ENCODE data around the gene TMEM168. TPM values are rescaled to one million over a fixed set of nuclear protein-coding genes. Genes with fewer than 3 reads are reported as not detected.

TMEM168 gene
- polyA plus RNA-seq, 3 donors, result 7.0 to 14.7 (median 14.6) TPM

DNA sequence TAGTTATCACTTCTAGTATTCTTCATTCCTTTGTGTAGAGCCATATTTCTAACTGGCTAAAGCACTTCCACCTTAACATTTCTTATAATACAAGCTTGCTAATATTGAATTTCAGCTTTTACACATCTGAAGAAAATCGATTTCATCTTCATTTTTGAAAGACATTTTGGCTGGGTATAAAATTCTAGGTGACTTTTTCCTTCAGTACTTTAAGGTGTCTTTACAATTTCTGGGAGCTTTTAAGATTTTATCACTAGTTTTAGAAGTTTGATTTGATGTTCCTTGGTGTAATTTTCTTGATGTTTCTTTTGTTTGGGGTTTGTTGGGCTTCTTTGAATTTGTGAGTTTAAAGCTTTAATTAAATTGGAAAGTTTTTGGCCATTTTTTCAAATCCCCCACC is 38.5 kb upstream of the TMEM168 start:
- Mint-ChIP-seq H3K9me3 (peaks cover 9 to 25% (median 12%) of the 10 kb centered on the region in 7 donors), H3K36me3 (peaks cover 30 to 49% of the 10 kb centered on the region in 2 donors), H3K4me3 (no peak overlapping the region), H3K27ac (no peak overlapping the region), H3K27me3 (ENCODE audit: low read depth in 3 of 3) (no peaks in the 10 kb centered on the region), H3K4me1 (no peaks in the 10 kb centered on the region)
- no CpG with 5 or more reads among the region's 1 CpG for WGBS (ENCODE audit: insufficient coverage)
- Histone ChIP-seq H3K27ac (ENCODE audit: low read depth in 1 of 2, low read length in 2 of 2) (no peak overlapping the region), H3K4me3 (replicated peaks in 1 of 3; ENCODE audit: low read depth in 2 of 3, low read length in 3 of 3) (no peak overlapping the region), H3K4me1 (ENCODE audit: control insufficient read depth in 1 of 2, insufficient read depth in 2 of 2, low read length in 2 of 2) (no peaks in the 10 kb centered on the region), H3K36me3 (replicated peaks in 1 of 2; ENCODE audit: control insufficient read depth in 1 of 2, insufficient read depth in 2 of 2, low read length in 2 of 2) (peaks cover 24 to 63% of the 10 kb centered on the region in 2 donors), H3K4me2 (replicated peaks; ENCODE audit: extremely low read depth, low read length, poor library complexity, severe bottlenecking) (no peak overlapping the region), H3K9me3 (replicated peaks in 1 of 2; ENCODE audit: control insufficient read depth in 1 of 2, insufficient read depth in 1 of 2, low read length in 2 of 2) (peaks cover 0 to 24% of the 10 kb centered on the region in 2 donors), H3K79me2 (ENCODE audit: insufficient read depth, low read length) (no peaks in the 10 kb centered on the region), H4K20me1 (ENCODE audit: insufficient read depth, low read length) (no peaks in the 10 kb centered on the region), H2AFZ (ENCODE audit: insufficient read depth, low read depth, low read length, poor library complexity, severe bottlenecking) (no peak overlapping the region), H3K9ac (ENCODE audit: insufficient read depth, low read length, poor library complexity, severe bottlenecking) (no peak overlapping the region), H3K27me3 (ENCODE audit: control insufficient read depth in 2 of 2, insufficient read depth in 2 of 2, low read length in 2 of 2) (no peaks in the 10 kb centered on the region)
- TF ChIP-seq, protein P1, sequence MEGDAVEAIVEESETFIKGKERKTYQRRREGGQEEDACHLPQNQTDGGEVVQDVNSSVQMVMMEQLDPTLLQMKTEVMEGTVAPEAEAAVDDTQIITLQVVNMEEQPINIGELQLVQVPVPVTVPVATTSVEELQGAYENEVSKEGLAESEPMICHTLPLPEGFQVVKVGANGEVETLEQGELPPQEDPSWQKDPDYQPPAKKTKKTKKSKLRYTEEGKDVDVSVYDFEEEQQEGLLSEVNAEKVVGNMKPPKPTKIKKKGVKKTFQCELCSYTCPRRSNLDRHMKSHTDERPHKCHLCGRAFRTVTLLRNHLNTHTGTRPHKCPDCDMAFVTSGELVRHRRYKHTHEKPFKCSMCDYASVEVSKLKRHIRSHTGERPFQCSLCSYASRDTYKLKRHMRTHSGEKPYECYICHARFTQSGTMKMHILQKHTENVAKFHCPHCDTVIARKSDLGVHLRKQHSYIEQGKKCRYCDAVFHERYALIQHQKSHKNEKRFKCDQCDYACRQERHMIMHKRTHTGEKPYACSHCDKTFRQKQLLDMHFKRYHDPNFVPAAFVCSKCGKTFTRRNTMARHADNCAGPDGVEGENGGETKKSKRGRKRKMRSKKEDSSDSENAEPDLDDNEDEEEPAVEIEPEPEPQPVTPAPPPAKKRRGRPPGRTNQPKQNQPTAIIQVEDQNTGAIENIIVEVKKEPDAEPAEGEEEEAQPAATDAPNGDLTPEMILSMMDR (IDR thresholded peaks at IDR 0.05), result no peak
- no peak for DNase-seq
- intact Hi-C loops (cut with micrococcal nuclease), result no loop called here

DNA sequence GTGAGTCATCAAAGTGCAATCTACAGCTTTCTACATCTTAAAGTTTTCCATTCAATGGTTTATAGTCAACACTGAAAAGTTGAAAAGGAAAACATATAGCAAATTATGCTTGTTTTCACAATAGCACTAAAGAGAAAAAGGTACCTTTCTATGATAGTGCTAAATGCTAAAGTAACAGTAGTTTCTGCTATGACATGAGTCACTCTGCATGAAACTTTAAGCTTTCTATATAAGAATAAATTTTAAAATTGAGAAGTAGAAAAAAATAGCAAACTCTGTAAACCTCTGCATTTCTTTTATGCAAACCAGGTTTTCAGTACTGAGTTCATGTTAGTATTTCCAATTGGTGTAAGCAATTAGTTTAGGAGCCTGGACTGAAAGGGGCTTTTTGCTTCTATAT is 31.2 kb upstream of the TMEM168 start:
- Histone ChIP-seq H3K27me3 (ENCODE audit: control insufficient read depth in 2 of 2, insufficient read depth in 2 of 2, low read length in 2 of 2) (no peaks in the 10 kb centered on the region), H3K36me3 (replicated peaks in 1 of 2; ENCODE audit: control insufficient read depth in 1 of 2, insufficient read depth in 2 of 2, low read length in 2 of 2) (peaks cover 9 to 25% of the 10 kb centered on the region in 2 donors), H3K27ac (ENCODE audit: low read depth in 1 of 2, low read length in 2 of 2) (no peak overlapping the region), H4K20me1 (ENCODE audit: insufficient read depth, low read length) (no peaks in the 10 kb centered on the region), H3K9me3 (replicated peaks in 1 of 2; ENCODE audit: control insufficient read depth in 1 of 2, insufficient read depth in 1 of 2, low read length in 2 of 2) (peaks cover 0 to 4% of the 10 kb centered on the region in 2 donors), H3K79me2 (ENCODE audit: insufficient read depth, low read length) (no peaks in the 10 kb centered on the region), H3K4me3 (replicated peaks in 1 of 3; ENCODE audit: low read depth in 2 of 3, low read length in 3 of 3) (no peak overlapping the region), H3K4me2 (replicated peaks; ENCODE audit: extremely low read depth, low read length, poor library complexity, severe bottlenecking) (no peak overlapping the region), H2AFZ (ENCODE audit: insufficient read depth, low read depth, low read length, poor library complexity, severe bottlenecking) (no peak overlapping the region), H3K9ac (ENCODE audit: insufficient read depth, low read length, poor library complexity, severe bottlenecking) (no peak overlapping the region), H3K4me1 (ENCODE audit: control insufficient read depth in 1 of 2, insufficient read depth in 2 of 2, low read length in 2 of 2) (no peaks in the 10 kb centered on the region)
- no peak for DNase-seq
- H3K4me3 Mint-ChIP-seq, result no peak overlapping the region
- peaks cover 0 to 10% (median 0%) of the 10 kb centered on the region in 7 donors for H3K9me3 Mint-ChIP-seq
- H3K27me3 Mint-ChIP-seq (ENCODE audit: low read depth in 3 of 3), result no peaks in the 10 kb centered on the region
- TF ChIP-seq, protein P1 (IDR thresholded peaks at IDR 0.05), result no peak
- peaks cover 9 to 21% of the 10 kb centered on the region in 2 donors for H3K36me3 Mint-ChIP-seq
- H3K4me1 Mint-ChIP-seq, result no peaks in the 10 kb centered on the region
- intact Hi-C loops (cut with micrococcal nuclease), result no loop called here
- no peak overlapping the region for H3K27ac Mint-ChIP-seq

Measured in CD14-positive monocyte (primary cell).